Keratinocyte (primary cell): Measurements from ENCODE around the gene LPGAT1. TPM values are rescaled to one million over a fixed set of nuclear protein-coding genes. Genes with fewer than 3 reads are reported as not detected.

Source experiments
- DNase-seq: peaks from one replicate; pipeline ENCODE4 v3.0.0-alpha.2; 2011; ENCODE audit warnings: low read depth, missing footprints, low spot score
- FAIRE-seq: peaks from 2 replicates; lab custom pipeline; 2011; peaks lifted over from hg19 to GRCh38; lab: Jason Lieb, UNC
- H2AFZ ChIP-seq: 2 replicates; pipeline ENCODE4 v1.6.0; 2012; ENCODE audit warnings: low read length, control low read depth, inconsistent platforms; ENCODE audit not compliant: control insufficient read depth
- H3K27ac ChIP-seq: 2 replicates; pipeline ENCODE4 v1.5.1; 2011; ENCODE audit warnings: low read length; ENCODE audit not compliant: control insufficient read depth, insufficient read depth
- H3K27me3 ChIP-seq: 3 replicates; pipeline ENCODE4 v1.6.0; 2011; ENCODE audit warnings: low read length; ENCODE audit not compliant: control insufficient read depth, insufficient read depth; ENCODE audit errors: extremely low read depth
- H3K36me3 ChIP-seq, 2 experiments: 2 replicates in 1 of 2; 3 replicates in 1 of 2; pipeline ENCODE4 v1.5.1; 2011; ENCODE audit warnings: low read length in 2 of 2, mild to moderate bottlenecking in 1 of 2; ENCODE audit not compliant: control insufficient read depth in 2 of 2, insufficient read depth in 2 of 2; ENCODE audit errors: extremely low read depth in 1 of 2
- H3K4me1 ChIP-seq: 3 replicates; pipeline ENCODE4 v1.5.1; 2011; ENCODE audit warnings: low read length; ENCODE audit not compliant: control insufficient read depth, insufficient read depth; ENCODE audit errors: extremely low read depth
- H3K4me2 ChIP-seq: 3 replicates; pipeline ENCODE4 v1.6.0; 2011; ENCODE audit warnings: low read depth, low read length; ENCODE audit not compliant: control insufficient read depth, insufficient read depth; ENCODE audit errors: extremely low read depth
- H3K4me3 ChIP-seq, 3 experiments: fragments of 200-600 bp in 1 of 3; sonication (generic) in 1 of 3; 2 replicates in 2 of 3; 3 replicates in 1 of 3; pipeline ENCODE4 v1.5.1; 2011 to 2016; ENCODE audit warnings: low read length in 3 of 3, mild to moderate bottlenecking in 3 of 3, control low read depth in 2 of 3, inconsistent platforms in 1 of 3, low read depth in 1 of 3, mixed read lengths in 1 of 3, mixed run types in 1 of 3, moderate library complexity in 1 of 3; ENCODE audit not compliant: control insufficient read depth in 2 of 3, insufficient read depth in 2 of 3; ENCODE audit errors: extremely low read depth in 1 of 3
- H3K79me2 ChIP-seq: 2 replicates; pipeline ENCODE4 v1.6.0; 2012; ENCODE audit warnings: low read length; ENCODE audit not compliant: control insufficient read depth, insufficient read depth
- H3K9ac ChIP-seq: 3 replicates; pipeline ENCODE4 v1.6.0; 2011; ENCODE audit warnings: low read length; ENCODE audit not compliant: control insufficient read depth, insufficient read depth; ENCODE audit errors: extremely low read depth
- H3K9me1 ChIP-seq: 3 replicates; pipeline ENCODE4 v1.6.0; 2011; ENCODE audit warnings: low read length; ENCODE audit not compliant: control insufficient read depth, insufficient read depth; ENCODE audit errors: extremely low read depth
- H3K9me3 ChIP-seq: 2 replicates; pipeline ENCODE4 v1.5.1; 2012; ENCODE audit warnings: low read depth, low read length; ENCODE audit not compliant: control insufficient read depth
- H4K20me1 ChIP-seq: 3 replicates; pipeline ENCODE4 v1.6.0; 2011; ENCODE audit warnings: low read length; ENCODE audit not compliant: control insufficient read depth, insufficient read depth; ENCODE audit errors: extremely low read depth
- EZH2 ChIP-seq: IDR thresholded peaks from one replicate; pipeline ENCODE4 v1.6.1; 2012; ENCODE audit warnings: inconsistent platforms, mild to moderate bottlenecking, low read length, moderate library complexity
- dilution Hi-C: fragments of 300-500 bp; cut with MboI; formaldehyde crosslinking; loops from one replicate; pipeline ENCODE4 v1.7.0; 2020; ENCODE audit warnings: low sequenced_read_pairs; ENCODE audit not compliant: extremely low pct_ligation_motif_present
- polyA plus RNA-seq, 5 experiments: library from polyadenylated mRNA; depleted of rRNA in 3 of 5; stranded (reverse) in 3 of 5; stranded (forward) in 1 of 5; unstranded in 1 of 5; fragments of >200 nt; gene quantifications; 1 replicate in 1 of 5; 2 replicates in 3 of 5; 3 replicates in 1 of 5; pipeline versions ENCODE4 v1.2.1 to v1.2.3, GENCODE V29; 2011 to 2012; ENCODE audit warnings: missing spikeins in 2 of 5, low read depth in 1 of 5, low replicate concordance in 1 of 5
- TF ChIP-seq, protein P1 (sequence below), 3 experiments: IDR thresholded peaks in 1 of 3; conservative IDR thresholded peaks in 1 of 3; optimal IDR thresholded peaks in 1 of 3; 2 replicates in 2 of 3; 3 replicates in 1 of 3; pipeline versions ENCODE3 to v1.5.1; 2011; ENCODE audit warnings: low read length in 3 of 3, mild to moderate bottlenecking in 3 of 3, moderate library complexity in 2 of 3, control low read depth in 1 of 3, inconsistent platforms in 1 of 3; ENCODE audit not compliant: insufficient read depth in 2 of 3; ENCODE audit errors: extremely low read depth in 1 of 3

The LPGAT1 gene
- polyA plus RNA-seq, 1 donor (not counting 4 experiments of a cell fraction or from before 2014, with no cell fraction given): 14.7 TPM

DNA sequence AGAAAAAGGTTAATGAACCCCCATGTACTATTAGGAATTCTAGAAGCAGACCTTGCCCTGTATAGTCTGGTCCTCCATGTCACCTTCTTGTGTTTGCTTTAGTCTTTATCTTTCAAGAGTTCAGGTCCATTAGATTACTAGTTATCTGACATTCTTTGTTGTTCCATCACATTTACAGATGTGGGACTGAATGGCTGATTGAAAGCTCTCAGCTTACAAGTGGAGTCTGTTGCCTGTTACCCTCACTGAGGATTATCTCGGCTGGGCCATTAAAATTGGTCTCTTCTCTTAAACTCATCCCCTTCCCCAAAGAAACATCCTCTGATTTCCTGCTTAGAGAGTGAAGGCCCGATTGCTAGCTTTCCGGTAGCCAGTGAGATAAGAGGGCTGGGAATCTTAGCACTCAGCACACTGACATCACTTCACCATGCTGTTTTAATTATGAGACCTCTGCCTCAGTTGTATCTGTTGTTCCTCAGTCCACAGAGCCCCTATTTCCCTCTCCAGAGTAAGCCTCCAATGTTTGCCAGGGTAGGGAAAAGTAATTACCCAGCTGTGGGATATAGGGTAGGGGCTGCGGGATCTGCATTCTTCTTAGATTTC lies 76.8 kb downstream of the LPGAT1 start:
- H3K79me2 ChIP-seq: no peaks in the 10 kb centered on the region
- dilution Hi-C loops: no loop called here
- no peak overlapping the region for H3K27ac ChIP-seq
- no peaks in the 10 kb centered on the region for H3K4me1 ChIP-seq
- peaks cover 2% of the 10 kb centered on the region for H3K9me1 ChIP-seq
- TF ChIP-seq EZH2: no peak
- TF ChIP-seq, protein P1, sequence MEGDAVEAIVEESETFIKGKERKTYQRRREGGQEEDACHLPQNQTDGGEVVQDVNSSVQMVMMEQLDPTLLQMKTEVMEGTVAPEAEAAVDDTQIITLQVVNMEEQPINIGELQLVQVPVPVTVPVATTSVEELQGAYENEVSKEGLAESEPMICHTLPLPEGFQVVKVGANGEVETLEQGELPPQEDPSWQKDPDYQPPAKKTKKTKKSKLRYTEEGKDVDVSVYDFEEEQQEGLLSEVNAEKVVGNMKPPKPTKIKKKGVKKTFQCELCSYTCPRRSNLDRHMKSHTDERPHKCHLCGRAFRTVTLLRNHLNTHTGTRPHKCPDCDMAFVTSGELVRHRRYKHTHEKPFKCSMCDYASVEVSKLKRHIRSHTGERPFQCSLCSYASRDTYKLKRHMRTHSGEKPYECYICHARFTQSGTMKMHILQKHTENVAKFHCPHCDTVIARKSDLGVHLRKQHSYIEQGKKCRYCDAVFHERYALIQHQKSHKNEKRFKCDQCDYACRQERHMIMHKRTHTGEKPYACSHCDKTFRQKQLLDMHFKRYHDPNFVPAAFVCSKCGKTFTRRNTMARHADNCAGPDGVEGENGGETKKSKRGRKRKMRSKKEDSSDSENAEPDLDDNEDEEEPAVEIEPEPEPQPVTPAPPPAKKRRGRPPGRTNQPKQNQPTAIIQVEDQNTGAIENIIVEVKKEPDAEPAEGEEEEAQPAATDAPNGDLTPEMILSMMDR (optimal IDR thresholded peaks at IDR 0.05 in 1 of 3, IDR thresholded peaks at IDR 0.05 in 1 of 3, conservative IDR thresholded peaks at IDR 0.05 in 1 of 3; ENCODE audit: extremely low read depth in 1 of 3, insufficient read depth in 2 of 3, low read length in 3 of 3): no peak
- peaks cover 3 to 4% of the 10 kb centered on the region in 2 experiments for H3K36me3 ChIP-seq
- H3K9me3 ChIP-seq: no peaks in the 10 kb centered on the region
- H3K9ac ChIP-seq: no peak overlapping the region
- H3K27me3 ChIP-seq: no peaks in the 10 kb centered on the region
- no peak overlapping the region for H2AFZ ChIP-seq
- H4K20me1 ChIP-seq: peaks cover 3% of the 10 kb centered on the region
- no peak overlapping the region for H3K4me3 ChIP-seq
- FAIRE-seq: no peak
- no peak overlapping the region for H3K4me2 ChIP-seq
- DNase-seq: no peak

DNA sequence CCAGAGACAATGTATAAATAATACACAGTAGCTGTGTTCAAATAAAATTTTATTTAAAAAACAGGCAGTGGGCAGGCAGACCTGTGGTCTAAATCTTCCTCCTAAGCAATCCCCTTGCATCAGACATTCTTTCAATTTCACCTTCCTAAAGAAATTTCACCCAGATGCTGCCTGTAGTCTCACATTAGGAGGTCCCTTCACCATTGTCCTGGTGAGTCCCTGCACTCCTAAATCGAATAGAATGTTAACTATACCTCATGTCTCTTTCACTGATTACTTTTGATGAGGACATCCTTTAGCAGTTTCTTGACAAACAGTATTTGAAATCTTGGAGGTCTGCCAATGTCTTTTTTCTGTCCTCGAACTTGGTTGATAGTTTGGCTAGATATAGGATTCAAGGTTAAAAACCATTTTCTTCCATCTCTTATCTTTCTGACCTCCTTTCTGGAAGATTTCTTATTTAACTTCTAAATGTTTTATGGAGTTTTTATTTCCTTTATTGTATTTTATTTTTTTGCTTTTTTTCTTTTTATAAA lies 77.5 kb downstream of the LPGAT1 start:
- Histone ChIP-seq H4K20me1 (peaks cover 3% of the 10 kb centered on the region), H3K9me3 (no peaks in the 10 kb centered on the region), H3K9me1 (peaks cover 2% of the 10 kb centered on the region), H3K4me3 (no peak overlapping the region), H3K36me3 (peaks cover 4% of the 10 kb centered on the region in 2 experiments), H3K27me3 (no peaks in the 10 kb centered on the region), H2AFZ (no peak overlapping the region), H3K27ac (no peak overlapping the region), H3K4me2 (no peak overlapping the region), H3K9ac (no peak overlapping the region), H3K79me2 (no peaks in the 10 kb centered on the region), H3K4me1 (no peaks in the 10 kb centered on the region)
- FAIRE-seq (no peak), DNase-seq (no peak)
- dilution Hi-C loops: no loop called here
- TF ChIP-seq, protein P1 (optimal IDR thresholded peaks at IDR 0.05 in 1 of 3, IDR thresholded peaks at IDR 0.05 in 1 of 3, conservative IDR thresholded peaks at IDR 0.05 in 1 of 3; ENCODE audit: extremely low read depth in 1 of 3, insufficient read depth in 2 of 3, low read length in 3 of 3): no peak
- TF ChIP-seq EZH2: no peak
